Right ventricle myocardium superior (tissue), 1 donor: ENCODE results near the gene HS3ST4. TPM values are rescaled to one million over a fixed set of nuclear protein-coding genes. Genes with fewer than 3 reads are reported as not detected.

ENCODE experiments used
- ATAC-seq: fragments of 200-7000 bp; cut with Tn5 transposase; one replicate; pipeline ENCODE4 v1.9.1; 2020; ENCODE audit warnings: mild to moderate bottlenecking; ENCODE audit not compliant: poor library complexity
- DNase-seq: peaks from one replicate; pipeline ENCODE4 v3.0.0-alpha.2; 2020
- intact Hi-C: fragments of 100-400 bp; cut with DNase I; formaldehyde crosslinking; loops from one replicate; pipeline ENCODE4 v1.11.2; 2022
- total RNA-seq: library from RNA; stranded (reverse); fragmentation: NEBNext Ultra II Directional; extraction: Animal tissue kit (Norgen Biotek cat#: 25700); gene quantifications from one replicate; pipeline ENCODE4 v1.2.1, GENCODE V29; 2021
- donor health status: DM: no; HTN: yes; CAD: no; lungs with severe emphysema.

Gene HS3ST4
- total RNA-seq, 1 donor from 2014 or later: not detected

DNA sequence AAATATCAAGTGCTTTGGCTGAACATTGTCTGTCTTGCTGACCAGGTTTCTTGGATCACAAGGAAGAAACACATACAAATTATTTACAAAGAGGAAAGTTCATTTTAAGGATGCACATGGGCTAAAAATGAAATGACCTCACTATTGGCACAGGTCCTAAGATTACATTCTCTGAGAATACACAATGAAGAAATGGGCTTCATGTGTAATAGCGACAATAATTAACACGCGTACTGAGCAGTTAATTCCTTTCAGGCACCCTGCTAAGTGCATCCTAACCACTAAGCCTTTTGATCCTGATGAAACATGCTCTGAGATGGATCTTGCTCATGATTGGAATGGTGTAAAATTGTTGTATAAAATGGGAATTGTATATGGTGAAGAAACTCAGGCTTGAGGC lies 429.0 kb downstream of the HS3ST4 start:
- ATAC-seq (no peak), DNase-seq (no peak)
- intact Hi-C loops: no loop called here

DNA sequence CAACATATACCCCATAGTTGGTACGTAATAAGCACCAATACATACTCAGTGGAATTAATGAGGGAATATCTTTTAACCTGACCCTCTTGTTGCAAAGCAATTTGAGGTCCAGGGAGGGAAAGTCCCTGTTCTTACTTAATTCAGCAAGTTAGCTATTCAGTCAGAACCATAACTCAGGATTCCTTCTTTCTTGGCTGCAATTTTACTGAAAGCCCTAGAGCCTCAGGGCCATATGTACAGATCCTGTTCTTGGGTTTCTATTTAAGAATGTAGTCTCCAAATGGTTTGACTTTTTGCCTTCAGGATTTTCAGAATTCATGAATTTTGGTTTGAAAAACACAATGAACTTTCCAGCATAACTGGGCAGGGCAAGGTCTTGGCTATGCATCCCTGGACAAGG lies 436.5 kb downstream of the HS3ST4 start:
- DNase-seq (no peak), ATAC-seq (no peak)
- intact Hi-C loops: no loop called here

DNA sequence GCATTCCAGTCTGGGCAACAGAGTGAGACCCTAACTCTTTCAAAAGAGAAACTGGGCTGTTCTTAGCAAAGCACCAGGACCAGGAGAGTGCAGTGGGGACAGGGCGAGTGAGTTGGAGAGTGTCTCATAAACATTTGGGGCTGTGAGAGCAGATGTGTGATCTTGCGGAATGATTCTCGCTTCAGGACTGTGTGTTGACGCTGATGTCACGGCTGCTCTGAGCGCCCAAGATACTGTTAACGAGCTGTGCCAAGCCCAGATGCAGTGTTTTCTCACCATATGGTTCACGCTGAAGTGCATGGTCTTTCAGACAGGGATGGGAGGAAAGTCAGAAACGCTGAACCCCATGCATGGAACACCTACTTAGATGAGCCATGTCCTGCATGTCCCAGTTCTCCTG lies 438.2 kb downstream of the HS3ST4 start:
- no peak for ATAC-seq
- intact Hi-C loops: no loop called here
- no peak for DNase-seq

DNA sequence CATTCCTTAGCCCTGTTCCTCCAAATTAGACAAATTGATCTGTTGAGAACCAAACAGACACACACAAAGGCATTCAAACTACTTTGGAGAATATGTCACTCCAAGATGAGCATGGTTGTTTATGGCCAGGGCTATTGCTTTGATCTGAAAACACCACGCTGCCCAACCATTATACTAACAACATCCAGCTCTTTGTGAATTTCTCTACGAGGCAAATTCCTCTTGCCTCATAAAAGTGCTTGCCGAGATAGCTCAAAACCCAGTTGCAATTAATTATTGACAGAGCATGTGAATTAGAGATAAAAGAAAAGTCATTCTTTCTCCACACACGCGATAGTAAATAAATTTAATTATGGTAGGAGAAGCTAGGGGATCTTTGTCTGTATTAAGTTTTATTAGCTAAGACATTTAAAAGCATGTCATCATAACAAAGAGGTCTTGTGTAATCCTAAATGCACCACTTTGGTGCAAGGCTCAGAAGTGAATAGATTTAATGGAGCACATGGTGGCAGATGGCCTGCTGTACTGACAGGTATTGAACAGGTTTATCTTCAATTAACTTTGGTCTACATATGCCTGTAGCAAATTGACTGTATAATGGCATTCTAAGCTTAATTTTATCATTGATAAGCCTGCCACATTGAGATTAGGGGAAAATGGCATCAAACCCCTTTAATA lies 441.8 kb downstream of the HS3ST4 start:
- DNase-seq: no peak
- ATAC-seq: no peak
- intact Hi-C loops: no loop called here

DNA sequence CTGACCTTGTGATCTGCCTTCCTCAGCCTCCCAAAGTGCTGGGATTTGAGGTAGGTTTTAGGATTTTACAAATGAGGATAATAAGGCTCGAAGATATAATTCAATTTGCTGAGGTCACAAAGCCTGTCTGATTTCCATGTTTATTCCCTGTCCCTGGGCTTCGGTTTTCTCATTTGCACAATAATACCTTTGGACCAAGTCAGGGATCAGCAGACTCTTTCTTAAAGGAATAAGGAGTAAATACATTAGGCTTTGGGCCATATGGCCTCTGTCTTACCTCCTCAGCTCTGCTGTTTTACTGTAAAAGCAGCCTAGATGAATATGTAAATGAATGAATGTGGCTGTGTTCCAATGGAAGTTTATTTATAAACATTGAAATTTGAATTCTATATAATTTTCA lies 442.8 kb downstream of the HS3ST4 start:
- no peak for ATAC-seq
- no peak for DNase-seq
- intact Hi-C loops: no loop called here

DNA sequence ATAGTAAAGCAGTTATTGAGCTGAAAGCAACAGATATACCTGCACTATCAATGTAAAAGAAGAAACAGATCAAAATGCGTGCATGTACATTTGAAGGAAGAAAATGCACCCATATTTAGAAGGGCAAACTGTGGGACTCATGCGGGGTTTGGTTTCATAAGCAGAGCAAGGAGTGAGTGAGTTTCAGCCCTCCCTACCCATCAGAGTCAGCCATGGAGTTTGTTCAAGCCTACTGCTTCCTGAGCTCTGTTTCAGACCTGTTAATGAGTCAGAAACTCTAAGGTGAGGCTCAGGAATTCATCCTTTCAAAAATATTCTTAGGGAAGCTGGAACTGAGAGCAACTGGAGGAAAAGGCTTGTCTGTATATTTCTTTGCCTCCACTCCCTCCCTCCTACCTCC lies 446.2 kb downstream of the HS3ST4 start:
- ATAC-seq (no peak), DNase-seq (no peak)
- intact Hi-C loops: no loop called here

DNA sequence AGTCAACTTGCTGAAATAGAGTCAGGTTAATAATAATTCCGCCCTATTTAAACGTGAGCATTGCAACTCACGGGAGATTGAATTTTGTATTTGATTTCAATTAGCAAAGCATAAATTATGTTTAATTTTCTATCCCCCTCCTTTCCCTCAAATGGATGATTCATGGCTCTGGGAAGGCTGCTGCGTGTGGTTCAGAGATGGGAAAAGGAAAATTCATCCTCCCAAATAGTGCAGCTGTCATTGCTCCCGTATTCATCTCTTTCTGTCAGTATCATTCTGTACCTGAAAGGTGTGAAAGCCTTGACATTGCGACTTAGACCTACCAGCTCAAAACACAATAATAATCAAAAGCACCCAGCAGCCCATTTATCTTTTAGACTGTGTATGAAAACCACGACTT lies 447.3 kb downstream of the HS3ST4 start:
- DNase-seq (no peak), ATAC-seq (no peak)
- intact Hi-C loops: no loop called here

DNA sequence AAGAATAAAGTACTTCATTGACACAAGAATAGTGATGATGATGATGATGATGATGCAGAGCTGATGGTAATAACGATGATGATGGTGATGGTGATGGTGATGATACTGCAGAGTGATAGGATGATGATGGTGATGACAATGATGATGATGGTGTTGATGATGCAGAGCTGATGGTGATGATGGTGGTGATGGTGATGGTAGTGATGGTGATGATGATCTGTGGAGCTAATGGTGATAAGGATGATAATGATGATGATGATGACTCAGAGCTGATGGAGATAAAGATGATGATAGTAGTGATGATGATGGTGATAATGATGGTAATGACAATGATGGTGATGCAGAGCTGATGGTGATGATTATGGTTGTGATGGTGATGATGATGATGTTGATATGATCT lies 448.1 kb downstream of the HS3ST4 start:
- ATAC-seq (no peak), DNase-seq (no peak)
- intact Hi-C loops: no loop called here

DNA sequence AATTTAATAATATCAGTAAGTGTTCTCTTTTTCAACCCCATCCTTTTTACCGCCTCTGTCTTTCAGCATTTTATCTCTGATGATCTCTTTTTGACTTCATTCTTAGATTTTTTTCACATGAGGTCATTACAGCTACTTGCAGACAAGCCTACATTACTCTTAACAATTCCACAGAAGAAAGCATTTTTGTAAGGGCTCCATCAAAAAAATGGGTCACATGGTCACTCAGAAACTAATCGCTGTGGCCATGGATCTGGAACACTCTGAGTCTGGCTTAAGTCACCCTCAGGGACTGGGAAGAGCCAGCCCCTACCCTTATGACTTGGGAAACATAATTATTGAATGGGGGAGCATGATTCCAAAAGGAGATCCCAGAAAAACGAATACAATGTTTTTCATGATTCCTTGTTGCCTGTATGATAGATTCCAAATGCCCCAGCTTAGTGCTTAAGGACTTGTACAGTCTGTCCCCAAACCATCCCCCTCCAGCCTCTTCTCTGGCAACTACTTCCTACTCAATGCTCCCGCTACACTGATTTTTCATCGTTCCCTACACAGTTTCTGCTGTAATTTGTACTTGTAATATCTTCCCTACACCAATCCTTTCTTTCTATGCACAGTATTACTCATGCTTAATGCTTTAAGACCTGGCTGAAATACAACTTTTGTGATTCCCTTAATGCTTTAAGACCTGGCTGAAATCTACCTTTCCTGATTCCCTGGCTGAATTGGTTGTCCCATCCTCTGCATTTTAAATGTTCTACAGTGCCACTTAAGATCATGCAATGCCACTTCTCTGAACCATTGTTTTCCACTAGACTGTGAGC lies 457.8 kb downstream of the HS3ST4 start:
- intact Hi-C loops: no loop called here
- no peak for DNase-seq
- no peak for ATAC-seq

DNA sequence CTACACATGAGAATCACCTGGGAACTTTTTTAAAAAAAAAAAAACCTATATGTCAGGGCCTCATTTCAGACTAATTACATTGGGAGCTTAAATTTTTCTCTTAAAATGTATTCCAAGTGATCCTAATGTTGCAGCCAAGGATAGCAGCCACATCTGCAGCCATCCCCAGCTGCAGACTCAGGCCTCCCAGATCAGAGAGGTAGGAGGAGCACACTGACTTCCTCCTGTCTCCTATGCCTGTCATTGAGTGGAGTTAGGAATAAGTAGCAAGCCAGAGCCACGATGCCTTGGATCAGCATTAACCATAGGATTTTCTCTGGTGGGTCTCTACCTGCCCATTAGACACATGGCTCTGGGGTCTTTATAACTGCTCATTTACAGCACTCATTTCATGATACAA lies 463.5 kb downstream of the HS3ST4 start:
- ATAC-seq (no peak), DNase-seq (no peak)
- intact Hi-C loops: no loop called here

DNA sequence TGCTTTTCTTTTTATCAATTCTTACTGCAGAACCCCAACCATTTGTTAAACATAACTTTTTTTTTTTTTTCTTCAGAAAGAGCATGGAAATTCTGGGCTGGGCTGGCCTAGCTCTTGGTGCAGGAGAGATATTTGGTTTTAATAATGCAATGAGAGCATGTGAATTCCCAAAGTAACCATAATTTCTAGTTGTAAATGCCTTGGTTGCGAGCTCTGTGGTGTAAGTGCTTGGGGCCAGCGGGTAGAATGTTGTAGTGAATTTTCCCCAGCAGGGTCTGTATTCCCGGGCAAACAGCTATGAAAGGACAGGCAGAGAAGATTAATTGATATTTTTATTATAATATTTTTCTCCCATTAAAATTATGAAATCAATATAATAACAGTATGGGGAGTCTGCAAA lies 465.6 kb downstream of the HS3ST4 start:
- no peak for DNase-seq
- intact Hi-C loops: no loop called here
- ATAC-seq: no peak

DNA sequence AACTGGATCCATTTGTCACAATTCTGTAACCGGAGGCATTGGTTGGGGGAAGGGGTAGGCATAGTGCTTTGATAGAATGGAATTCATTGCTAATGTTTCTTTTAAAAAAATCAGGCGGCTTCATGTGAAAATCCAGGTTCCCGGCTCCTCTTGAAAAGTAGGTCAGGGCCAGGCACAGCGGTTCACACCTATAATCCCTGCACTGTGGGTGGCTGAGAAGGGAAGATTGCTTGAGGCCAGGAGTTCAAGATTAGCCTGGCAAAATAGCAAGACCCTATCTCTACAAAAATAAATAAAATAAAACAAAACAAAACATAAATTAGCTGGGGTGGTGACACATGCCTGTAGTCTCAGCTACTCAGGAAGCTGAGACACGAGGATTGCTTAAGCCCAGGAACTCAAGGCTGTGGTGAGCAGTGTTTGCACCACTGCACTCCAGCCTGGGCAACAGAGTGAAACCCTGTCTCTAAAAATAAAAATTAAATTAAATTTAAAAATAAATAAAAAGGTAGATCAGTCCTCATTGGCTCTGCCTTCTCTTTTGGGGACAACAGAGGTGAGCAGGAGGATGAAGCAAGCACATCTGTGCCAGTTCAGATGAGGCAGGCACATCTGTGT lies 466.5 kb downstream of the HS3ST4 start:
- no peak for ATAC-seq
- intact Hi-C loops: no loop called here
- DNase-seq: no peak

DNA sequence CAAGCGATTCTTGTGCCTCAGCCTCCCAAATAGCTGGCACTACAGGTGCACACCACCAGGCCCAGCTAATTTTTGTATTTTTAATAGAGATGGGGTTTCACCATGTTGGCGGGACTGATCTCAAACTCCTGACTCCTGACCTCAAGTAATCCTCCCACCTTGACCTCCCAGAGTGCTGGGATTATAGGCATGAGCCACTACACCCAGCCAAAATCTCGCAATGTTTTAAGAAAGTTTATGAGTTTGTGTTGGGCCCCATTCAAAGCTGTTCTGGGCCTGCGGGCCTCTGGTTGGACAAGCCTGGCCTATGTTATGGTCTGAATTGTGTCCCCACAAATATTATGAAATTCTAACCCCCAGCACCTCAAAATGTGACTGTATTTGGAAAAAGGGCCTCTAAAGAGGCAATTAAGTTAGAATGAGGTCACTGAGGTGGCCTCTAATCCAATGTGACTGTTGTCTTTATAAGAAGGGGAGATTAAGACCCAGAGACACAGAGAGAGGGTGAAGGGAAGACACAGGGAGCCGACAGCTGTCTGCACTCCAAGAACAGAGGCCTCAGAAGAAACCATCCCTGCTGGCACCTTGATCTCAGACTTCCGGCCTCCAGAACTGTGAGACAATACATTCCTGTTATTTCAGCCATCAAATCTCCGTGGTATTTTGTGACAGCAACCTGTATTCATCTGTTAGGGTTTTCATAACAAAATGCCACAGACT lies 469.9 kb downstream of the HS3ST4 start:
- no peak for DNase-seq
- ATAC-seq: no peak
- intact Hi-C loops: no loop called here

DNA sequence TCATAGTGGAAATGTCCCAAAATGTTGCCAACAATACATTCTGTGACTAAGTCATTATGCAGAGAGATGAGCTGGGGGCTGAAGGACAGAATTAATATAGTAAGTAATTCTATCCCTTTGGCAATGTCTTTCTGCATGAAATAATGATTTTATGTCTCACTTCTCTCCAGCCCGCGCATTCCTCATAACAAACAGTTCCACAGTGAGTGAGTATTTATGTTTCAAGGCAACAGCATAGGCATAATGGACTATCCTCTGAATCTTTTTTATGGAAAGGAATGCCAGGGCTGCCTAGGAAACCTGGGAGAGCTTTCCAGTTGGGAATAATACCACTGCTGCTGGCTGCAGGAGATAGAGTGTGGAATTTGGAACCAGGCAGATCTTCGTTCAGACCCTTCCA lies 477.7 kb downstream of the HS3ST4 start:
- ATAC-seq (no peak), DNase-seq (no peak)
- intact Hi-C loops: no loop called here

DNA sequence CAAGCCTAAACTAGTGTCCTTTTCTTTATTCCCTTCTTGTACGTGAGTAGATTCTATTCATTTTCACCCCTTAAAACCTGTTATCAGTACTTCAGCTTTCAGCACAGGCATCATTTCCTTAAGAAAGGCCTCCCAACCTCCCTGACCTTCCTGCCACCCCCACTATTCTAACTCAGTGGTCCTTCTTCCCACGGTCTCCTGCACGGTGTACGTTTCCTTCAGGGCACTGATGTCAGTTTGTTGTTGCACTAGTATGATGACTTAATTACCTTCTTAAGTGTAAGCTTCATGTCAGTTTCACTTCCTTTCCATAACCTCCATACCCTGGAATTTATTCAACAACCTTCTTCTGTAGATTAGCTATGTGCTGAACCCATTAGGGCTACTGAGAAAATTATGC lies 484.2 kb downstream of the HS3ST4 start:
- DNase-seq: no peak
- no peak for ATAC-seq
- intact Hi-C loops: no loop called here

DNA sequence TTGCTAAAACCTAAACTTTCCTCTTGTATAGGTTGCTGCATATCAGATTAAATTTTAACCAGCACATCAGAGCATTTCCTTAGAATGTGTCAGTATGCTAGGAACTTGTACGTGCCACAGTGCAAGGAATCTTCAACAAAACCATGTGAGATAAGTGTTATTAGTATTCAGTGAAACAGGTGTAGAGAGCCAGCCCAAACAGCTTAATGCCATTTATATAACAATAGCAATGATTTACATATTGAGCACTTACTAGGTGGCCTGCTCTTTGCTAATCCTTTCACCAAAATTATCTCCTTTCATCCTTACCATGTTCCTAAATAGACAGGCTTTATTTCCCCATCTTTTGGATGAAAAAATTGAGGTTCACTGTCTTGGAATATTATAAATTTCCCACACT lies 485.7 kb downstream of the HS3ST4 start:
- no peak for ATAC-seq
- intact Hi-C loops: no loop called here
- DNase-seq: no peak

DNA sequence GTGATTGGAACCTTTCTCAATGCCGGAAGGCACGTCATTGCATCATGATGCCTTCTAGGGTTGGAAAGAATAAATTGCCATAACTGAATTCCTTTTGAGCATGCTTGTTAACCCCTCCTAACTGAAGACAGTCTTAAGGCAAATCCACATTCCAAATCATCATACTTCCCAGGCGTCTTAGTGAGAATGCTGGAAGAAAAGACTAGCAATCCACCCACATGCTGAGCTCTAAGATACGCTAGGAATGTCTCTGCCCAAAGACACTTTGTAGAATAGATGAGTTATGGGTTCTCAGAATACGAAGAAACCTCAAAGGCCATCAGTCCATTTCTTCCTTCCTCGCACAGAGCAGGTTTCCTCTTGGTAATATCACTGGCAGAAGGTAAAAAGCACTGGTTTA lies 486.5 kb downstream of the HS3ST4 start:
- DNase-seq (no peak), ATAC-seq (no peak)
- intact Hi-C loops: no loop called here

DNA sequence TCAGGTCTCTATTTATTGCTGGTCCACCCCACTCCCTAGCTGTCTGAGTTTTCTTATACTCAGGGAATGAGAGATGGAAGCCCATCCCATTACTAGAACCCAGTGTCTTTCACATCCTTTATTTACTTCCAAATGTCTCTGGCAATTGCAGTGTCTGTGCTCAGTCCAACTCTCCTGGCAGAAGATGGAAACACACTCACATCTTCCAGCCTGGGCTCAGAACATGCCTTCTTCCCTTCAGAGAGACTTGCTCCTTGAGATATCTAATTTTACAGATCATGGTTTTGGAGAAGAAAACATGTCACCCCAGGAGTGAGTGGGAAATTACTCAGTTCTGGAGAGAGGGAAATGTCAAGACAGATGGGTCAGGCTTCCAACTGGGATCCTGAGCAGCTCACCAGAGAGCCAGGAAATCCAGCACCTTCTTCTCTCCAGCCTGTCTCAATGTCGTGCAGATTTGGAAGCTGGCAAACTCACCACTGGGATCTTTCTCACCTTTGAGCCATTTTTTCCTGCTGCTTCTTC lies 494.4 kb downstream of the HS3ST4 start:
- intact Hi-C loops: no loop called here
- no peak for DNase-seq
- no peak for ATAC-seq
